ENCODE results near the gene FNDC3A. TPM values are rescaled to one million over a fixed set of nuclear protein-coding genes. Genes with fewer than 3 reads are reported as not detected.
A peak's percentile ranks its signal among the peaks of the same experiment; 100 is the strongest.

FNDC3A gene
- total RNA-seq, 1 donor from 2014 or later = 69.3 TPM

GRCh38 chr13:49235856-49236431, 260.2 kb downstream of the FNDC3A start:
- TF ChIP-seq CTCF (IDR thresholded peaks at IDR 0.05) = no peak
- no peak overlapping the region for H3K9ac ChIP-seq
- H3K9me3 ChIP-seq (ENCODE audit: low read depth) = no peaks in the 10 kb centered on the region
- H2AFZ ChIP-seq (replicated peaks) = no peak overlapping the region
- H3K27ac ChIP-seq = no peak overlapping the region
- Mint-ChIP-seq H3K36me3 (no peaks in the 10 kb centered on the region), H3K27me3 (ENCODE audit: insufficient read depth, low read depth) (no peaks in the 10 kb centered on the region), H3K4me1 (no peaks in the 10 kb centered on the region), H3K27ac (no peak overlapping the region), H3K4me3 (no peak overlapping the region), H3K9me3 (no peaks in the 10 kb centered on the region)
- H3K79me2 ChIP-seq (ENCODE audit: low read depth) = no peaks in the 10 kb centered on the region
- no peaks in the 10 kb centered on the region for H4K20me1 ChIP-seq (ENCODE audit: low read depth)
- H3K27me3 ChIP-seq = no peaks in the 10 kb centered on the region
- H3K36me3 ChIP-seq = no peaks in the 10 kb centered on the region
- DNase-seq (ENCODE audit: low spot score) = no peak
- no peak overlapping the region for H3K4me3 ChIP-seq
- no peak overlapping the region for H3K4me2 ChIP-seq
- H3K4me1 ChIP-seq = no peaks in the 10 kb centered on the region
- no peaks in the 10 kb centered on the region for H3F3A ChIP-seq (ENCODE audit: low read depth)

- Histone ChIP-seq H4K20me1 (ENCODE audit: low read depth) (no peaks in the 10 kb centered on the region), H3K4me2 (no peak overlapping the region), H3K9me3 (ENCODE audit: low read depth) (no peaks in the 10 kb centered on the region), H3K36me3 (no peaks in the 10 kb centered on the region), H3K79me2 (ENCODE audit: low read depth) (no peaks in the 10 kb centered on the region), H3K9ac (no peak overlapping the region), H3K27me3 (no peaks in the 10 kb centered on the region), H2AFZ (replicated peaks) (no peak overlapping the region), H3K4me1 (no peaks in the 10 kb centered on the region), H3K4me3 (no peak overlapping the region), H3F3A (ENCODE audit: low read depth) (no peaks in the 10 kb centered on the region), H3K27ac (no peak overlapping the region)
- Mint-ChIP-seq H3K4me1 (no peaks in the 10 kb centered on the region), H3K36me3 (no peaks in the 10 kb centered on the region), H3K27ac (peak overlapping the region; percentile 23), H3K4me3 (no peak overlapping the region), H3K9me3 (no peaks in the 10 kb centered on the region), H3K27me3 (ENCODE audit: insufficient read depth, low read depth) (no peaks in the 10 kb centered on the region)
- DNase-seq (ENCODE audit: low spot score) = no peak
- no peak for TF ChIP-seq EZH2 (IDR thresholded peaks at IDR 0.05)
- no peak for TF ChIP-seq EZH2phosphoT487 (IDR thresholded peaks at IDR 0.05)
- no peak for TF ChIP-seq CTCF (IDR thresholded peaks at IDR 0.05)
Measured at GRCh38 chr13:49238621-49239020, 262.9 kb downstream of the FNDC3A start.

GRCh38 chr13:49240017-49240416, 264.3 kb downstream of the FNDC3A start:
- no peak for TF ChIP-seq EZH2 (IDR thresholded peaks at IDR 0.05)
- peak; percentile 59 for TF ChIP-seq CTCF (IDR thresholded peaks at IDR 0.05)
- Histone ChIP-seq H3K36me3 (no peaks in the 10 kb centered on the region), H3K27me3 (no peaks in the 10 kb centered on the region), H3K79me2 (ENCODE audit: low read depth) (no peaks in the 10 kb centered on the region), H4K20me1 (ENCODE audit: low read depth) (no peaks in the 10 kb centered on the region), H3K4me1 (no peaks in the 10 kb centered on the region), H3K9me3 (ENCODE audit: low read depth) (no peaks in the 10 kb centered on the region), H3K4me3 (no peak overlapping the region), H3K27ac (no peak overlapping the region), H3K9ac (no peak overlapping the region), H3K4me2 (no peak overlapping the region), H2AFZ (replicated peaks) (no peak overlapping the region), H3F3A (ENCODE audit: low read depth) (no peaks in the 10 kb centered on the region)
- Mint-ChIP-seq H3K4me3 (no peak overlapping the region), H3K4me1 (peaks cover 3% of the 10 kb centered on the region), H3K27me3 (ENCODE audit: insufficient read depth, low read depth) (no peaks in the 10 kb centered on the region), H3K27ac (no peak overlapping the region), H3K36me3 (no peaks in the 10 kb centered on the region), H3K9me3 (no peaks in the 10 kb centered on the region)
- DNase-seq (ENCODE audit: low spot score) = peak; percentile 39

All from neural progenitor cell (in vitro differentiated cells).